ENCODE results near the gene PRR12.

GRCh38 chr19:49645592-49645991, 54.6 kb downstream of the PRR12 start:
- TF ChIP-seq CTCF (optimal IDR thresholded peaks at IDR 0.05 in 1 of 3, IDR thresholded peaks at IDR 0.05 in 1 of 3, conservative IDR thresholded peaks at IDR 0.05 in 1 of 3; ENCODE audit: extremely low read depth in 1 of 3, insufficient read depth in 2 of 3, low read length in 3 of 3) = no peak
- TF ChIP-seq EZH2 (IDR thresholded peaks at IDR 0.05; ENCODE audit: low read length) = no peak

Data from keratinocyte (primary cell).